ENCODE measurements around the gene GTF2F2. TPM values are rescaled to one million over a fixed set of nuclear protein-coding genes. Genes with fewer than 3 reads are reported as not detected.

Gene GTF2F2
- total and polyA plus RNA-seq, 9 of the 15 experiments (the other 6 are each of a cell fraction or from before 2014, with no cell fraction given) = 19.7 to 44.8 (median 32.4) TPM

DNA sequence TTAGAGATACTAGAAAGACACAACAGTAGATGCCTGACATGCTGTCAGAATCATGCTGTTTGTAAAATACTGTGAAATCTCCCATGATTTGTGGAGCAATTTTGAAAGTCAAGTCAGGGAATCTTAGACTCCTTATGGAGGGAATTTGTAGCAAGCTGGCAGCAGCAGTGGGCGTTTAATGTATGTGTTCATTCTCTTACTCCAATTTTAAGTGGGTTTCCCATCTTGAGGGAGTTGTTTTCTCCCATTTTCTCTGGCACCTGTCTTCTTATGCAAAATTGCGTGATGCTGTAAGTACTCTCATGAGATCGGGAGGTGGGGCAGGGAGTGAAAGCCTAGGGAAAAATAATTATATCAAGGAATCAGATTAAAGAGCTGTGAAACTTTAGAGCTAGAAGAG is 16.0 kb upstream of the GTF2F2 start:
- no TSS peak for BruUV-seq (replicated peaks)
- ATAC-seq = no peak
- no peak for FAIRE-seq

More for the DNA sequence above, 16.0 kb upstream of the GTF2F2 start:
- no peak overlapping the region for H3K4me3 ChIP-seq
- TF ChIP-seq ZFP30 (CRISPR knock-in tag; IDR thresholded peaks at IDR 0.05; ENCODE audit: borderline replicate concordance) = no peak
- TF ChIP-seq PHTF2 (CRISPR knock-in tag; IDR thresholded peaks at IDR 0.05) = no peak
- TF ChIP-seq, protein P1, sequence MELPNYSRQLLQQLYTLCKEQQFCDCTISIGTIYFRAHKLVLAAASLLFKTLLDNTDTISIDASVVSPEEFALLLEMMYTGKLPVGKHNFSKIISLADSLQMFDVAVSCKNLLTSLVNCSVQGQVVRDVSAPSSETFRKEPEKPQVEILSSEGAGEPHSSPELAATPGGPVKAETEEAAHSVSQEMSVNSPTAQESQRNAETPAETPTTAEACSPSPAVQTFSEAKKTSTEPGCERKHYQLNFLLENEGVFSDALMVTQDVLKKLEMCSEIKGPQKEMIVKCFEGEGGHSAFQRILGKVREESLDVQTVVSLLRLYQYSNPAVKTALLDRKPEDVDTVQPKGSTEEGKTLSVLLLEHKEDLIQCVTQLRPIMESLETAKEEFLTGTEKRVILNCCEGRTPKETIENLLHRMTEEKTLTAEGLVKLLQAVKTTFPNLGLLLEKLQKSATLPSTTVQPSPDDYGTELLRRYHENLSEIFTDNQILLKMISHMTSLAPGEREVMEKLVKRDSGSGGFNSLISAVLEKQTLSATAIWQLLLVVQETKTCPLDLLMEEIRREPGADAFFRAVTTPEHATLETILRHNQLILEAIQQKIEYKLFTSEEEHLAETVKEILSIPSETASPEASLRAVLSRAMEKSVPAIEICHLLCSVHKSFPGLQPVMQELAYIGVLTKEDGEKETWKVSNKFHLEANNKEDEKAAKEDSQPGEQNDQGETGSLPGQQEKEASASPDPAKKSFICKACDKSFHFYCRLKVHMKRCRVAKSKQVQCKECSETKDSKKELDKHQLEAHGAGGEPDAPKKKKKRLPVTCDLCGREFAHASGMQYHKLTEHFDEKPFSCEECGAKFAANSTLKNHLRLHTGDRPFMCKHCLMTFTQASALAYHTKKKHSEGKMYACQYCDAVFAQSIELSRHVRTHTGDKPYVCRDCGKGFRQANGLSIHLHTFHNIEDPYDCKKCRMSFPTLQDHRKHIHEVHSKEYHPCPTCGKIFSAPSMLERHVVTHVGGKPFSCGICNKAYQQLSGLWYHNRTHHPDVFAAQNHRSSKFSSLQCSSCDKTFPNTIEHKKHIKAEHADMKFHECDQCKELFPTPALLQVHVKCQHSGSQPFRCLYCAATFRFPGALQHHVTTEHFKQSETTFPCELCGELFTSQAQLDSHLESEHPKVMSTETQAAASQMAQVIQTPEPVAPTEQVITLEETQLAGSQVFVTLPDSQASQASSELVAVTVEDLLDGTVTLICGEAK (IDR thresholded peaks at IDR 0.05) = no peak
- TF ChIP-seq, protein P1 (CRISPR knock-in tag; IDR thresholded peaks at IDR 0.05) = no peak
- TF ChIP-seq, protein P2, sequence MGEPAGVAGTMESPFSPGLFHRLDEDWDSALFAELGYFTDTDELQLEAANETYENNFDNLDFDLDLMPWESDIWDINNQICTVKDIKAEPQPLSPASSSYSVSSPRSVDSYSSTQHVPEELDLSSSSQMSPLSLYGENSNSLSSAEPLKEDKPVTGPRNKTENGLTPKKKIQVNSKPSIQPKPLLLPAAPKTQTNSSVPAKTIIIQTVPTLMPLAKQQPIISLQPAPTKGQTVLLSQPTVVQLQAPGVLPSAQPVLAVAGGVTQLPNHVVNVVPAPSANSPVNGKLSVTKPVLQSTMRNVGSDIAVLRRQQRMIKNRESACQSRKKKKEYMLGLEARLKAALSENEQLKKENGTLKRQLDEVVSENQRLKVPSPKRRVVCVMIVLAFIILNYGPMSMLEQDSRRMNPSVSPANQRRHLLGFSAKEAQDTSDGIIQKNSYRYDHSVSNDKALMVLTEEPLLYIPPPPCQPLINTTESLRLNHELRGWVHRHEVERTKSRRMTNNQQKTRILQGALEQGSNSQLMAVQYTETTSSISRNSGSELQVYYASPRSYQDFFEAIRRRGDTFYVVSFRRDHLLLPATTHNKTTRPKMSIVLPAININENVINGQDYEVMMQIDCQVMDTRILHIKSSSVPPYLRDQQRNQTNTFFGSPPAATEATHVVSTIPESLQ (CRISPR knock-in tag; IDR thresholded peaks at IDR 0.05) = no peak
- H3K4me2 ChIP-seq (ENCODE audit: insufficient read depth, low read length) = no peak overlapping the region
- no peaks in the 10 kb centered on the region for H3K9me1 ChIP-seq (ENCODE audit: control insufficient read depth, insufficient read depth, low read length)
- intact Hi-C loops (cut with micrococcal nuclease) = no loop called here
- no peak overlapping the region for H2AFZ ChIP-seq (ENCODE audit: low read depth, low read length)
- H3K36me3 ChIP-seq (ENCODE audit: control insufficient read depth, insufficient read depth, low read length) = no peaks in the 10 kb centered on the region
- no peak overlapping the region for H3K9ac ChIP-seq (ENCODE audit: insufficient read depth in 1 of 2, low read depth in 2 of 2, low read length in 2 of 2)
- H3K27ac ChIP-seq (ENCODE audit: extremely low read depth, low read depth, low read length) = no peak overlapping the region
- no peaks in the 10 kb centered on the region; a peak in 1 of 5 replicates for H3K4me1 ChIP-seq (replicated peaks in 1 of 2; ENCODE audit: control insufficient read depth in 2 of 2, insufficient read depth in 2 of 2, low read length in 2 of 2)
- no peaks in the 10 kb centered on the region for H3K27me3 ChIP-seq (ENCODE audit: control insufficient read depth in 2 of 2, insufficient read depth in 2 of 2, low read length in 2 of 2)
- in situ Hi-C loops (cut with MboI) = no loop called here
- no peak for DNase-seq (ENCODE audit: extremely low read depth in 1 of 4, low spot score in 3 of 4)
- POLR2A ChIA-PET = interaction anchor here (0.6 to 0.7 kb wide), 2 partner anchors 16 to 195 kb away, joined by 3 read pairs; partner anchors contain the start of gene GTF2F2
- CTCF ChIA-PET (ENCODE audit: low intra/inter-chr PET ratio) = no interaction called here
- no peaks in the 10 kb centered on the region for H3K9me3 ChIP-seq (replicated peaks; ENCODE audit: control insufficient read depth, insufficient read depth, low read depth, low read length)
- WGBS (ENCODE audit: insufficient coverage, low coverage, missing lambda C conversion rate) = 5% methylated on average over 3 of the region's 3 CpGs
- no peaks in the 10 kb centered on the region for H3K79me2 ChIP-seq (ENCODE audit: control insufficient read depth, insufficient read depth, low read length)
- H4K20me1 ChIP-seq (replicated peaks; ENCODE audit: control insufficient read depth, insufficient read depth, low read length) = no peaks in the 10 kb centered on the region
